HG03354 (cell line): ENCODE data around the gene LIX1L.
A peak's percentile ranks its signal among the peaks of the same experiment; 100 is the strongest.

Experiments used
- ATAC-seq: cut with Tn5 transposase; IDR thresholded peaks from one replicate; pipeline ENCODE4 v1.9.1; 2021; ENCODE audit warnings: mild to moderate bottlenecking; ENCODE audit not compliant: unreplicated experiment, poor library complexity, severe bottlenecking

Gene LIX1L

GRCh38 chr1:145957443-145958319 lies at the start of gene LIX1L:
Gene LIX1L, minus strand, starts transcription at chr1:145958017. Its CDS starts 90 bp downstream, at chr1:145957927.
- peak; percentile 88 for ATAC-seq

GRCh38 chr1:146001709-146002108 lies 43.9 kb upstream of the LIX1L start:
- no peak for ATAC-seq

- ATAC-seq, result no peak
Measured at GRCh38 chr1:145999321-146000024, 41.7 kb upstream of the LIX1L start.

GRCh38 chr1:145997718-145998023 lies 39.9 kb upstream of the LIX1L start:
- ATAC-seq, result no peak

- ATAC-seq, result peak; percentile 47
Measured at GRCh38 chr1:145997016-145997717, 39.4 kb upstream of the LIX1L start.

- ATAC-seq, result peak; percentile 88
Measured at GRCh38 chr1:145996433-145997015, 38.7 kb upstream of the LIX1L start, which contains the start of gene TXNIP. Gene TXNIP, minus strand, starts transcription at chr1:145996579. Its CDS starts 313 bp downstream, at chr1:145996266.

- no peak for ATAC-seq
Measured at GRCh38 chr1:145995964-145996432, 38.2 kb upstream of the LIX1L start.

- ATAC-seq, result no peak
Measured at GRCh38 chr1:145995148-145995881, 37.5 kb upstream of the LIX1L start.

GRCh38 chr1:145994391-145995120 lies 36.7 kb upstream of the LIX1L start:
- no peak for ATAC-seq

- no peak for ATAC-seq
Measured at GRCh38 chr1:145993618-145994390, 36.0 kb upstream of the LIX1L start.

- ATAC-seq, result no peak
Measured at GRCh38 chr1:145992958-145993617, 35.3 kb upstream of the LIX1L start.

GRCh38 chr1:145992502-145992936 lies 34.7 kb upstream of the LIX1L start:
- no peak for ATAC-seq

- no peak for ATAC-seq
Measured at GRCh38 chr1:145991735-145992412, 34.1 kb upstream of the LIX1L start.

- ATAC-seq, result no peak
Measured at GRCh38 chr1:145990249-145990855, 32.5 kb upstream of the LIX1L start.

GRCh38 chr1:145988773-145989172 lies 31.0 kb upstream of the LIX1L start:
- ATAC-seq, result no peak

- no peak for ATAC-seq
Measured at GRCh38 chr1:145987926-145988325, 30.1 kb upstream of the LIX1L start.
